BE2C (cell line): ENCODE measurements around the gene LRRTM3.

Experiments used
- DNase-seq: peaks from one replicate; pipeline ENCODE4 v3.0.0-alpha.2; 2020
- H3K27me3 ChIP-seq: fragments of 250-450 bp; sonication (Bioruptor Pico); 2 replicates; pipeline ENCODE4 v1.5.1; 2020; ENCODE audit warnings: mild to moderate bottlenecking
- H3K36me3 ChIP-seq: fragments of 250-450 bp; sonication (Bioruptor Pico); 2 replicates; pipeline ENCODE4 v1.5.1; 2020; ENCODE audit warnings: mild to moderate bottlenecking
- H3K4me1 ChIP-seq: fragments of 250-450 bp; sonication (Bioruptor Pico); 2 replicates; pipeline ENCODE4 v1.5.1; 2020
- H3K4me3 ChIP-seq: 2 replicates; pipeline ENCODE4 v1.5.1; 2011; ENCODE audit warnings: low read depth, low read length
- H3K9me3 ChIP-seq: fragments of 250-450 bp; sonication (Bioruptor Pico); 2 replicates; pipeline ENCODE4 v1.5.1; 2020
- CTCF ChIP-seq: IDR thresholded peaks from 2 replicates; pipeline ENCODE4 v1.5.1; 2012; ENCODE audit warnings: mild to moderate bottlenecking, low read depth, low read length

The LRRTM3 gene

GRCh38 chr10:67087135-67087425 lies 161.2 kb downstream of the LRRTM3 start:
- no peak for TF ChIP-seq CTCF
- H3K4me3 ChIP-seq, result no peak overlapping the region
- peaks cover 3% of the 10 kb centered on the region for H3K4me1 ChIP-seq
- H3K9me3 ChIP-seq, result no peaks in the 10 kb centered on the region
- DNase-seq, result no peak
- H3K36me3 ChIP-seq, result no peaks in the 10 kb centered on the region
- H3K27me3 ChIP-seq, result no peaks in the 10 kb centered on the region

GRCh38 chr10:67088036-67088435 lies 162.2 kb downstream of the LRRTM3 start:
- no peak overlapping the region for H3K4me3 ChIP-seq
- no peaks in the 10 kb centered on the region for H3K27me3 ChIP-seq
- DNase-seq, result no peak
- no peaks in the 10 kb centered on the region for H3K36me3 ChIP-seq
- TF ChIP-seq CTCF, result no peak
- H3K9me3 ChIP-seq, result no peaks in the 10 kb centered on the region
- H3K4me1 ChIP-seq, result peaks cover 3% of the 10 kb centered on the region

GRCh38 chr10:67095531-67095930 lies 169.7 kb downstream of the LRRTM3 start:
- no peaks in the 10 kb centered on the region for H3K9me3 ChIP-seq
- TF ChIP-seq CTCF, result no peak
- H3K4me3 ChIP-seq, result no peak overlapping the region
- H3K4me1 ChIP-seq, result no peaks in the 10 kb centered on the region
- H3K36me3 ChIP-seq, result no peaks in the 10 kb centered on the region
- DNase-seq, result no peak
- no peaks in the 10 kb centered on the region for H3K27me3 ChIP-seq

GRCh38 chr10:67098461-67098860 lies 172.6 kb downstream of the LRRTM3 start:
- H3K4me3 ChIP-seq, result no peak overlapping the region
- no peak for DNase-seq
- H3K27me3 ChIP-seq, result no peaks in the 10 kb centered on the region
- TF ChIP-seq CTCF, result no peak
- H3K36me3 ChIP-seq, result no peaks in the 10 kb centered on the region
- H3K9me3 ChIP-seq, result no peaks in the 10 kb centered on the region
- H3K4me1 ChIP-seq, result no peaks in the 10 kb centered on the region

GRCh38 chr10:67100951-67101350 lies 175.1 kb downstream of the LRRTM3 start:
- Histone ChIP-seq H3K36me3 (no peaks in the 10 kb centered on the region), H3K27me3 (no peaks in the 10 kb centered on the region), H3K9me3 (no peaks in the 10 kb centered on the region), H3K4me1 (peaks cover under 1% of the 10 kb centered on the region; the same call in 1 of the 2 replicates), H3K4me3 (no peak overlapping the region)
- no peak for TF ChIP-seq CTCF
- DNase-seq, result no peak

- Histone ChIP-seq H3K4me3 (no peak overlapping the region), H3K27me3 (no peaks in the 10 kb centered on the region), H3K4me1 (peaks cover 24% of the 10 kb centered on the region), H3K36me3 (no peaks in the 10 kb centered on the region), H3K9me3 (no peaks in the 10 kb centered on the region)
- TF ChIP-seq CTCF, result no peak
- DNase-seq, result peak; percentile 5
These were observed 181.8 kb downstream of the LRRTM3 start for GRCh38 chr10:67107670-67108069.
